WTC11 (cell line): Measurements from ENCODE around the gene FBLL1. TPM values are rescaled to one million over a fixed set of nuclear protein-coding genes. Genes with fewer than 3 reads are reported as not detected.
A peak's percentile ranks its signal among the peaks of the same experiment; 100 is the strongest.

ENCODE experiments used
- ATAC-seq: fragments of 200-7000 bp; cut with Tn5 transposase; 2 replicates; pipeline ENCODE4 v1.10.0; 2021; ENCODE audit warnings: mild to moderate bottlenecking, moderate library complexity
- Bru-seq: library from RNA; stranded (reverse); fragments of 400-500 nt; gene quantifications from one replicate; lab custom pipeline; 2021; lab: Mats Ljungman, UMichigan
- CTCF ChIA-PET: fragments of 300-600 bp; sonication (Branson Sonifier 250); formaldehyde crosslinking; loops from one replicate; lab custom pipeline; 2021; ENCODE audit warnings: antibody characterized with exemption; lab: Charles Lee
- POLR2A ChIA-PET: fragments of 350-600 bp; sonication (Branson Sonifier 250); formaldehyde crosslinking; loops from one replicate; lab custom pipeline; 2021; ENCODE audit warnings: antibody characterized with exemption; lab: Charles Lee
- DNase-seq: peaks from one replicate; pipeline ENCODE4 v3.0.0; 2021; ENCODE audit warnings: low spot score
- H3K27ac Mint-ChIP-seq: 2 replicates; pipeline ENCODE4 v1.8.0; 2021; ENCODE audit warnings: mixed read lengths
- H3K27me3 Mint-ChIP-seq: 2 replicates; pipeline ENCODE4 v1.8.0; 2021; ENCODE audit warnings: low read depth, mild to moderate bottlenecking, moderate library complexity, mixed read lengths
- H3K36me3 Mint-ChIP-seq: 2 replicates; pipeline ENCODE4 v1.8.0; 2021; ENCODE audit warnings: mixed read lengths
- H3K4me1 Mint-ChIP-seq: 2 replicates; pipeline ENCODE4 v1.8.0; 2022; ENCODE audit warnings: mixed read lengths
- H3K4me3 Mint-ChIP-seq: 2 replicates; pipeline ENCODE4 v1.8.0; 2021; ENCODE audit warnings: mild to moderate bottlenecking, moderate library complexity, mixed read lengths
- H3K9me3 Mint-ChIP-seq: 2 replicates; pipeline ENCODE4 v1.8.0; 2021; ENCODE audit warnings: mixed read lengths
- AFF4 ChIP-seq: sonication (generic); formaldehyde crosslinking; IDR thresholded peaks from 2 replicates; pipeline ENCODE4 v1.8.1; 2023; ENCODE audit warnings: mild to moderate bottlenecking, missing genetic modification reagents, borderline replicate concordance
- CDX4 ChIP-seq: fragments of 250-450 bp; sonication (Bioruptor Pico); IDR thresholded peaks from 2 replicates; pipeline ENCODE4 v1.9.0; 2021; ENCODE audit warnings: moderate library complexity, mild to moderate bottlenecking, inconsistent platforms, borderline replicate concordance
- ELF4 ChIP-seq: sonication (generic); formaldehyde crosslinking; IDR thresholded peaks from 2 replicates; pipeline ENCODE4 v1.8.1; 2022; ENCODE audit warnings: low read depth, mild to moderate bottlenecking, moderate library complexity, missing genetic modification reagents
- FOXJ3 ChIP-seq: sonication (generic); formaldehyde crosslinking; IDR thresholded peaks from 2 replicates; pipeline ENCODE4 v1.9.0; 2021; ENCODE audit warnings: missing genetic modification reagents, mild to moderate bottlenecking, borderline replicate concordance
- FOXP4 ChIP-seq: sonication (generic); formaldehyde crosslinking; IDR thresholded peaks from 2 replicates; pipeline ENCODE4 v1.8.0; 2022; ENCODE audit warnings: mild to moderate bottlenecking, missing genetic modification reagents
- MXD4 ChIP-seq: fragments of 250-450 bp; sonication (Bioruptor Pico); IDR thresholded peaks from 2 replicates; pipeline ENCODE4 v1.8.0; 2021; ENCODE audit warnings: mild to moderate bottlenecking, moderate library complexity, borderline replicate concordance
- NFYB ChIP-seq: sonication (generic); formaldehyde crosslinking; conservative IDR thresholded peaks from 2 replicates; pipeline ENCODE4 v1.8.0; 2022; ENCODE audit warnings: low read depth, missing genetic modification reagents
- NR3C1 ChIP-seq: sonication (generic); formaldehyde crosslinking; conservative IDR thresholded peaks from 2 replicates; pipeline ENCODE4 v1.8.1; 2023; ENCODE audit warnings: low read depth, mild to moderate bottlenecking, missing genetic modification reagents
- RELA ChIP-seq: sonication (generic); formaldehyde crosslinking; IDR thresholded peaks from 2 replicates; pipeline ENCODE4 v1.8.1; 2022; ENCODE audit warnings: missing genetic modification reagents, mild to moderate bottlenecking, borderline replicate concordance
- SMAD4 ChIP-seq: sonication (generic); formaldehyde crosslinking; IDR thresholded peaks from 2 replicates; pipeline ENCODE4 v1.8.0; 2022; ENCODE audit warnings: mild to moderate bottlenecking, missing genetic modification reagents
- ZBTB21 ChIP-seq: sonication (generic); formaldehyde crosslinking; IDR thresholded peaks from 2 replicates; pipeline ENCODE4 v1.8.1; 2023; ENCODE audit warnings: mild to moderate bottlenecking, missing genetic modification reagents, borderline replicate concordance
- ZNF138 ChIP-seq: sonication (generic); formaldehyde crosslinking; conservative IDR thresholded peaks from 2 replicates; pipeline ENCODE4 v1.8.1; 2022; ENCODE audit warnings: mild to moderate bottlenecking, moderate library complexity, missing genetic modification reagents
- ZNF281 ChIP-seq: sonication (generic); formaldehyde crosslinking; IDR thresholded peaks from 2 replicates; pipeline ENCODE4 v1.8.0; 2023; ENCODE audit warnings: mild to moderate bottlenecking, missing genetic modification reagents
- ZNF416 ChIP-seq: fragments of 250-450 bp; sonication (Bioruptor Pico); IDR thresholded peaks from 2 replicates; pipeline ENCODE4 v1.9.0; 2021; ENCODE audit warnings: mild to moderate bottlenecking, inconsistent platforms
- ZNF671 ChIP-seq: fragments of 250-450 bp; sonication (Bioruptor Pico); IDR thresholded peaks from 2 replicates; pipeline ENCODE4 v1.8.0; 2021; ENCODE audit warnings: mild to moderate bottlenecking
- long read RNA-seq, 3 experiments: library from RNA in 1 of 3; library from capped mRNA in 1 of 3; library from polyadenylated mRNA in 1 of 3; unstranded in 2 of 3; stranded (forward) in 1 of 3; transcript quantifications; one replicate each; pipeline ENCODE4 v2.0.0, GENCODE V29; 2021
- total RNA-seq: library from RNA; stranded (reverse); gene quantifications from 3 replicates; pipeline ENCODE4 v1.2.3, GENCODE V29; 2021
- TF ChIP-seq, protein P1 (sequence below): sonication (generic); formaldehyde crosslinking; IDR thresholded peaks from 2 replicates; pipeline ENCODE4 v1.8.0; 2022; ENCODE audit warnings: mild to moderate bottlenecking, missing genetic modification reagents
- TF ChIP-seq, protein P2 (sequence below): sonication (generic); formaldehyde crosslinking; IDR thresholded peaks from 2 replicates; pipeline ENCODE4 v1.8.1; 2023; ENCODE audit warnings: mild to moderate bottlenecking, missing genetic modification reagents
- TF ChIP-seq, protein P3 (sequence below): sonication (generic); formaldehyde crosslinking; IDR thresholded peaks from 2 replicates; pipeline ENCODE4 v1.8.1; 2023; ENCODE audit warnings: mild to moderate bottlenecking, missing genetic modification reagents, moderate library complexity
- TF ChIP-seq, protein P4 (sequence below): sonication (generic); formaldehyde crosslinking; IDR thresholded peaks from 2 replicates; pipeline ENCODE4 v1.8.1; 2023; ENCODE audit warnings: mild to moderate bottlenecking, moderate library complexity, missing genetic modification reagents

FBLL1 gene
- total RNA-seq (4.8 to 7.0 TPM (median 5.3 TPM) in 3 replicates), Bru-seq, nascent RNA (percentile 39 among the genes with signal in this experiment)
- long read RNA-seq, experiment 1, partial matches to known transcripts = 0 of 1 reads
- long read RNA-seq, experiment 1, other reads (novel, unspliced or antisense) = 0 of 1 reads
- long read RNA-seq, experiment 2, partial matches to known transcripts = 0 of 4 reads
- long read RNA-seq, experiment 2, other reads (novel, unspliced or antisense) = 0 of 4 reads
- long read RNA-seq, experiment 3, partial matches to known transcripts = 0 of 1 reads
- long read RNA-seq, experiment 3, other reads (novel, unspliced or antisense) = 0 of 1 reads

- peak within 1 kb of the TSS; percentile 70 for H3K4me3 Mint-ChIP-seq
- POLR2A ChIA-PET = interaction anchor here (1.0 kb wide), 1 partner anchor 234 kb away, joined by 5 read pairs; no protein-coding TSS in a partner anchor
- H3K27ac Mint-ChIP-seq = no peak within 1 kb of the TSS
- DNase-seq = peak; percentile 80
- ATAC-seq = peak; percentile 77
- no peaks in the 10 kb centered on the region; the same call in 1 of the 2 replicates for H3K36me3 Mint-ChIP-seq
- no peaks in the 10 kb centered on the region for H3K9me3 Mint-ChIP-seq
- peaks cover 36% of the 10 kb centered on the region for H3K27me3 Mint-ChIP-seq
- H3K4me1 Mint-ChIP-seq = peaks cover 16% of the 10 kb centered on the region
- CTCF ChIA-PET = no interaction called here
- TF ChIP-seq ELF4 = no peak
- TF ChIP-seq NFYB = no peak
- no peak for TF ChIP-seq ZNF416 (CRISPR knock-in tag)
- no peak; the same call in 1 of the 2 replicates for TF ChIP-seq AFF4 (CRISPR knock-in tag)
- TF ChIP-seq FOXJ3 (CRISPR knock-in tag) = no peak
- peak; percentile 69 for TF ChIP-seq FOXP4 (CRISPR knock-in tag)
- peak; percentile 68; the same call in 1 of the 2 replicates for TF ChIP-seq ZBTB21 (CRISPR knock-in tag)
- TF ChIP-seq, protein P1, sequence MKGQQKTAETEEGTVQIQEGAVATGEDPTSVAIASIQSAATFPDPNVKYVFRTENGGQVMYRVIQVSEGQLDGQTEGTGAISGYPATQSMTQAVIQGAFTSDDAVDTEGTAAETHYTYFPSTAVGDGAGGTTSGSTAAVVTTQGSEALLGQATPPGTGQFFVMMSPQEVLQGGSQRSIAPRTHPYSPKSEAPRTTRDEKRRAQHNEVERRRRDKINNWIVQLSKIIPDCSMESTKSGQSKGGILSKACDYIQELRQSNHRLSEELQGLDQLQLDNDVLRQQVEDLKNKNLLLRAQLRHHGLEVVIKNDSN (CRISPR knock-in tag) = no peak
- TF ChIP-seq MXD4 (CRISPR knock-in tag) = no peak
- peak; percentile 86; the same call in 1 of the 2 replicates for TF ChIP-seq ZNF281 (CRISPR knock-in tag)
- TF ChIP-seq NR3C1 (CRISPR knock-in tag) = no peak
- no peak for TF ChIP-seq ZNF671 (CRISPR knock-in tag)
- TF ChIP-seq, protein P2, sequence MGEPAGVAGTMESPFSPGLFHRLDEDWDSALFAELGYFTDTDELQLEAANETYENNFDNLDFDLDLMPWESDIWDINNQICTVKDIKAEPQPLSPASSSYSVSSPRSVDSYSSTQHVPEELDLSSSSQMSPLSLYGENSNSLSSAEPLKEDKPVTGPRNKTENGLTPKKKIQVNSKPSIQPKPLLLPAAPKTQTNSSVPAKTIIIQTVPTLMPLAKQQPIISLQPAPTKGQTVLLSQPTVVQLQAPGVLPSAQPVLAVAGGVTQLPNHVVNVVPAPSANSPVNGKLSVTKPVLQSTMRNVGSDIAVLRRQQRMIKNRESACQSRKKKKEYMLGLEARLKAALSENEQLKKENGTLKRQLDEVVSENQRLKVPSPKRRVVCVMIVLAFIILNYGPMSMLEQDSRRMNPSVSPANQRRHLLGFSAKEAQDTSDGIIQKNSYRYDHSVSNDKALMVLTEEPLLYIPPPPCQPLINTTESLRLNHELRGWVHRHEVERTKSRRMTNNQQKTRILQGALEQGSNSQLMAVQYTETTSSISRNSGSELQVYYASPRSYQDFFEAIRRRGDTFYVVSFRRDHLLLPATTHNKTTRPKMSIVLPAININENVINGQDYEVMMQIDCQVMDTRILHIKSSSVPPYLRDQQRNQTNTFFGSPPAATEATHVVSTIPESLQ (CRISPR knock-in tag) = no peak
- TF ChIP-seq, protein P3, sequence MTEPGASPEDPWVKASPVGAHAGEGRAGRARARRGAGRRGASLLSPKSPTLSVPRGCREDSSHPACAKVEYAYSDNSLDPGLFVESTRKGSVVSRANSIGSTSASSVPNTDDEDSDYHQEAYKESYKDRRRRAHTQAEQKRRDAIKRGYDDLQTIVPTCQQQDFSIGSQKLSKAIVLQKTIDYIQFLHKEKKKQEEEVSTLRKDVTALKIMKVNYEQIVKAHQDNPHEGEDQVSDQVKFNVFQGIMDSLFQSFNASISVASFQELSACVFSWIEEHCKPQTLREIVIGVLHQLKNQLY (CRISPR knock-in tag) = peak; percentile 70; the same call in 1 of the 2 replicates
- TF ChIP-seq ZNF138 = no peak
- no peak for TF ChIP-seq RELA
- TF ChIP-seq, protein P4, sequence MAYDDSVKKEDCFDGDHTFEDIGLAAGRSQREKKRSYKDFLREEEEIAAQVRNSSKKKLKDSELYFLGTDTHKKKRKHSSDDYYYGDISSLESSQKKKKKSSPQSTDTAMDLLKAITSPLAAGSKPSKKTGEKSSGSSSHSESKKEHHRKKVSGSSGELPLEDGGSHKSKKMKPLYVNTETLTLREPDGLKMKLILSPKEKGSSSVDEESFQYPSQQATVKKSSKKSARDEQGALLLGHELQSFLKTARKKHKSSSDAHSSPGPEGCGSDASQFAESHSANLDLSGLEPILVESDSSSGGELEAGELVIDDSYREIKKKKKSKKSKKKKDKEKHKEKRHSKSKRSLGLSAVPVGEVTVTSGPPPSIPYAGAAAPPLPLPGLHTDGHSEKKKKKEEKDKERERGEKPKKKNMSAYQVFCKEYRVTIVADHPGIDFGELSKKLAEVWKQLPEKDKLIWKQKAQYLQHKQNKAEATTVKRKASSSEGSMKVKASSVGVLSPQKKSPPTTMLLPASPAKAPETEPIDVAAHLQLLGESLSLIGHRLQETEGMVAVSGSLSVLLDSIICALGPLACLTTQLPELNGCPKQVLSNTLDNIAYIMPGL (CRISPR knock-in tag) = 0 out of 2 replicates have a peak, but pooled peaks have one; percentile 56
- TF ChIP-seq SMAD4 (CRISPR knock-in tag) = no peak
- no peak for TF ChIP-seq CDX4
Observed at GRCh38 chr5:168528521-168529373, at the start of gene FBLL1. Gene FBLL1, plus strand, starts transcription at chr5:168529305. Its CDS starts 200 bp downstream, at chr5:168529505.
